Activated T-cell treated with anti-CD3 and anti-CD28 coated beads, Interleukin-2, amount 50 U/mL, for 24 hours (primary cell): ENCODE measurements around the gene PPP2R5C.
"Not testable (repeated sequence)": the region's sequence is repeated elsewhere in the genome, so short reads cannot be mapped to it uniquely, and the experiment has no call there.

Experiments used
- DNase-seq: peaks from one replicate; pipeline ENCODE4 v3.0.0-alpha.2; 2020
- H3K27ac Mint-ChIP-seq: 2 replicates; pipeline ENCODE4 v1.8.0; 2020; ENCODE audit warnings: mild to moderate bottlenecking, mixed read lengths
- H3K27me3 Mint-ChIP-seq: 2 replicates; pipeline ENCODE4 v1.8.0; 2020; ENCODE audit warnings: mixed read lengths
- H3K36me3 Mint-ChIP-seq: 2 replicates; pipeline ENCODE4 v1.8.0; 2020; ENCODE audit warnings: low read depth, mixed read lengths
- H3K4me1 Mint-ChIP-seq: 2 replicates; pipeline ENCODE4 v1.8.0; 2020; ENCODE audit warnings: low read depth, mixed read lengths
- H3K4me3 Mint-ChIP-seq: 2 replicates; pipeline ENCODE4 v1.8.0; 2020; ENCODE audit warnings: mild to moderate bottlenecking, moderate library complexity, mixed read lengths
- H3K9me3 Mint-ChIP-seq: 2 replicates; pipeline ENCODE4 v1.8.0; 2020; ENCODE audit warnings: mixed read lengths

PPP2R5C gene

GRCh38 chr14:101733211-101733610 lies 28.3 kb upstream of the PPP2R5C start:
- Mint-ChIP-seq H3K9me3 (peaks cover 12% of the 10 kb centered on the region), H3K27ac (peak overlapping the region; percentile 68), H3K4me1 (peaks cover 62% of the 10 kb centered on the region), H3K27me3 (no peaks in the 10 kb centered on the region), H3K4me3 (no peak overlapping the region), H3K36me3 (peaks cover 2% of the 10 kb centered on the region)
- no peak for DNase-seq

- no peak for DNase-seq
- Mint-ChIP-seq H3K9me3 (peaks cover 10% of the 10 kb centered on the region), H3K27me3 (no peaks in the 10 kb centered on the region), H3K4me1 (peaks cover 59% of the 10 kb centered on the region), H3K27ac (no peak overlapping the region), H3K4me3 (no peak overlapping the region), H3K36me3 (peaks cover 2% of the 10 kb centered on the region)
These were observed 27.2 kb upstream of the PPP2R5C start for GRCh38 chr14:101734246-101734847.

- peaks cover 10% of the 10 kb centered on the region for H3K9me3 Mint-ChIP-seq
- no peak overlapping the region for H3K4me3 Mint-ChIP-seq
- DNase-seq = no peak
- no peaks in the 10 kb centered on the region for H3K27me3 Mint-ChIP-seq
- H3K36me3 Mint-ChIP-seq = peaks cover 2% of the 10 kb centered on the region
- no peak overlapping the region for H3K27ac Mint-ChIP-seq
- H3K4me1 Mint-ChIP-seq = peaks cover 48% of the 10 kb centered on the region
These were observed 26.1 kb upstream of the PPP2R5C start for GRCh38 chr14:101735453-101735852.

- DNase-seq = no peak
- Mint-ChIP-seq H3K4me1 (peaks cover 42% of the 10 kb centered on the region), H3K27ac (no peak overlapping the region), H3K9me3 (peaks cover 10% of the 10 kb centered on the region), H3K4me3 (no peak overlapping the region), H3K36me3 (peaks cover 2% of the 10 kb centered on the region), H3K27me3 (no peaks in the 10 kb centered on the region)
These were observed 25.4 kb upstream of the PPP2R5C start for GRCh38 chr14:101736071-101736470.

- no peak overlapping the region for H3K27ac Mint-ChIP-seq
- H3K9me3 Mint-ChIP-seq = peaks cover 13% of the 10 kb centered on the region
- H3K4me3 Mint-ChIP-seq = no peak overlapping the region
- DNase-seq = no peak
- H3K27me3 Mint-ChIP-seq = no peaks in the 10 kb centered on the region
- peaks cover 37% of the 10 kb centered on the region for H3K4me1 Mint-ChIP-seq
- peaks cover 2% of the 10 kb centered on the region for H3K36me3 Mint-ChIP-seq
These were observed 24.9 kb upstream of the PPP2R5C start for GRCh38 chr14:101736585-101736984.

GRCh38 chr14:101737414-101738339 lies 23.8 kb upstream of the PPP2R5C start:
- no peak for DNase-seq
- Mint-ChIP-seq H3K27ac (no peak overlapping the region), H3K27me3 (no peaks in the 10 kb centered on the region), H3K4me1 (peaks cover 26% of the 10 kb centered on the region), H3K4me3 (no peak overlapping the region), H3K9me3 (peaks cover 16% of the 10 kb centered on the region), H3K36me3 (peaks cover 2% of the 10 kb centered on the region)

GRCh38 chr14:101738703-101739320 lies 22.7 kb upstream of the PPP2R5C start:
- Mint-ChIP-seq H3K4me3 (no peak overlapping the region), H3K36me3 (no peaks in the 10 kb centered on the region), H3K27ac (no peak overlapping the region), H3K9me3 (peaks cover 16% of the 10 kb centered on the region), H3K4me1 (peaks cover 15% of the 10 kb centered on the region), H3K27me3 (no peaks in the 10 kb centered on the region)
- no peak for DNase-seq

GRCh38 chr14:101739446-101740141 lies 21.9 kb upstream of the PPP2R5C start:
- H3K4me1 Mint-ChIP-seq = peaks cover 8% of the 10 kb centered on the region
- H3K36me3 Mint-ChIP-seq = no peaks in the 10 kb centered on the region
- no peak overlapping the region for H3K27ac Mint-ChIP-seq
- H3K4me3 Mint-ChIP-seq = no peak overlapping the region
- H3K9me3 Mint-ChIP-seq = peaks cover 16% of the 10 kb centered on the region
- no peak for DNase-seq
- H3K27me3 Mint-ChIP-seq = no peaks in the 10 kb centered on the region

GRCh38 chr14:101740981-101741380 lies 20.5 kb upstream of the PPP2R5C start:
- Mint-ChIP-seq H3K36me3 (no peaks in the 10 kb centered on the region), H3K9me3 (peaks cover 16% of the 10 kb centered on the region), H3K4me3 (no peak overlapping the region), H3K27ac (no peak overlapping the region), H3K4me1 (peaks cover 8% of the 10 kb centered on the region), H3K27me3 (no peaks in the 10 kb centered on the region)
- DNase-seq = no peak

GRCh38 chr14:101743701-101744100 lies 17.8 kb upstream of the PPP2R5C start:
- H3K36me3 Mint-ChIP-seq = no peaks in the 10 kb centered on the region
- H3K27me3 Mint-ChIP-seq = no peaks in the 10 kb centered on the region
- DNase-seq = no peak
- no peak overlapping the region for H3K27ac Mint-ChIP-seq
- H3K4me3 Mint-ChIP-seq = no peak overlapping the region
- H3K9me3 Mint-ChIP-seq = peaks cover 16% of the 10 kb centered on the region
- H3K4me1 Mint-ChIP-seq = no peaks in the 10 kb centered on the region

GRCh38 chr14:101744382-101744781 lies 17.1 kb upstream of the PPP2R5C start:
- H3K9me3 Mint-ChIP-seq = peaks cover 16% of the 10 kb centered on the region
- not testable (repeated sequence) for DNase-seq, H3K36me3 Mint-ChIP-seq, H3K27me3 Mint-ChIP-seq, H3K4me1 Mint-ChIP-seq, H3K4me3 Mint-ChIP-seq, H3K27ac Mint-ChIP-seq

GRCh38 chr14:101749756-101750155 lies 11.8 kb upstream of the PPP2R5C start:
- H3K4me1 Mint-ChIP-seq, H3K27ac Mint-ChIP-seq, H3K9me3 Mint-ChIP-seq, H3K27me3 Mint-ChIP-seq, H3K36me3 Mint-ChIP-seq, DNase-seq, H3K4me3 Mint-ChIP-seq: not testable (repeated sequence)

GRCh38 chr14:101754893-101755292 lies 6.6 kb upstream of the PPP2R5C start:
- Mint-ChIP-seq H3K4me1 (peaks cover 11% of the 10 kb centered on the region), H3K27me3 (peaks cover 2% of the 10 kb centered on the region), H3K27ac (no peak overlapping the region), H3K9me3 (no peaks in the 10 kb centered on the region), H3K36me3 (no peaks in the 10 kb centered on the region), H3K4me3 (no peak overlapping the region)
- DNase-seq = no peak

GRCh38 chr14:101755591-101756324 lies 5.8 kb upstream of the PPP2R5C start:
- H3K36me3 Mint-ChIP-seq = no peaks in the 10 kb centered on the region
- peaks cover 15% of the 10 kb centered on the region for H3K4me1 Mint-ChIP-seq
- H3K27ac Mint-ChIP-seq = no peak overlapping the region
- no peak for DNase-seq
- no peaks in the 10 kb centered on the region for H3K9me3 Mint-ChIP-seq
- no peak overlapping the region for H3K4me3 Mint-ChIP-seq
- peaks cover 2% of the 10 kb centered on the region for H3K27me3 Mint-ChIP-seq
